ENCODE results near the gene HHEX.
A peak's percentile ranks its signal among the peaks of the same experiment; 100 is the strongest.

The HHEX gene

GRCh38 chr10:92681306-92681834, 8.4 kb upstream of the HHEX start:
- no peak for TF ChIP-seq EZH2phosphoT487 (IDR thresholded peaks at IDR 0.05; ENCODE audit: low read length)
- TF ChIP-seq, protein P1, sequence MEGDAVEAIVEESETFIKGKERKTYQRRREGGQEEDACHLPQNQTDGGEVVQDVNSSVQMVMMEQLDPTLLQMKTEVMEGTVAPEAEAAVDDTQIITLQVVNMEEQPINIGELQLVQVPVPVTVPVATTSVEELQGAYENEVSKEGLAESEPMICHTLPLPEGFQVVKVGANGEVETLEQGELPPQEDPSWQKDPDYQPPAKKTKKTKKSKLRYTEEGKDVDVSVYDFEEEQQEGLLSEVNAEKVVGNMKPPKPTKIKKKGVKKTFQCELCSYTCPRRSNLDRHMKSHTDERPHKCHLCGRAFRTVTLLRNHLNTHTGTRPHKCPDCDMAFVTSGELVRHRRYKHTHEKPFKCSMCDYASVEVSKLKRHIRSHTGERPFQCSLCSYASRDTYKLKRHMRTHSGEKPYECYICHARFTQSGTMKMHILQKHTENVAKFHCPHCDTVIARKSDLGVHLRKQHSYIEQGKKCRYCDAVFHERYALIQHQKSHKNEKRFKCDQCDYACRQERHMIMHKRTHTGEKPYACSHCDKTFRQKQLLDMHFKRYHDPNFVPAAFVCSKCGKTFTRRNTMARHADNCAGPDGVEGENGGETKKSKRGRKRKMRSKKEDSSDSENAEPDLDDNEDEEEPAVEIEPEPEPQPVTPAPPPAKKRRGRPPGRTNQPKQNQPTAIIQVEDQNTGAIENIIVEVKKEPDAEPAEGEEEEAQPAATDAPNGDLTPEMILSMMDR (IDR thresholded peaks at IDR 0.05; ENCODE audit: low read length) = no peak
- TF ChIP-seq EZH2 (optimal IDR thresholded peaks at IDR 0.05; ENCODE audit: low read depth, low read length) = no peak
- Histone ChIP-seq H3F3A (ENCODE audit: insufficient read depth, low read length) (no peaks in the 10 kb centered on the region), H3K9ac (ENCODE audit: low read length) (no peak overlapping the region), H3K4me3 (ENCODE audit: low read length) (no peak overlapping the region), H3K27ac (ENCODE audit: low read length) (no peak overlapping the region), H2AFZ (ENCODE audit: low read length) (no peak overlapping the region), H3K27me3 (replicated peaks; ENCODE audit: insufficient read depth, low read length) (no peaks in the 10 kb centered on the region), H3K9me3 (replicated peaks; ENCODE audit: insufficient read depth, low read length) (no peaks in the 10 kb centered on the region), H3K4me2 (ENCODE audit: low read depth, low read length) (no peak overlapping the region), H4K20me1 (ENCODE audit: insufficient read depth, low read length) (no peaks in the 10 kb centered on the region), H3K9me2 (replicated peaks; ENCODE audit: insufficient read depth, low read length) (no peaks in the 10 kb centered on the region), H3K36me3 (replicated peaks; ENCODE audit: insufficient read depth, low read length) (no peaks in the 10 kb centered on the region), H3K79me2 (ENCODE audit: low read length) (no peaks in the 10 kb centered on the region), H3K4me1 (ENCODE audit: low read length) (no peaks in the 10 kb centered on the region)
- DNase-seq = no peak

DNA sequence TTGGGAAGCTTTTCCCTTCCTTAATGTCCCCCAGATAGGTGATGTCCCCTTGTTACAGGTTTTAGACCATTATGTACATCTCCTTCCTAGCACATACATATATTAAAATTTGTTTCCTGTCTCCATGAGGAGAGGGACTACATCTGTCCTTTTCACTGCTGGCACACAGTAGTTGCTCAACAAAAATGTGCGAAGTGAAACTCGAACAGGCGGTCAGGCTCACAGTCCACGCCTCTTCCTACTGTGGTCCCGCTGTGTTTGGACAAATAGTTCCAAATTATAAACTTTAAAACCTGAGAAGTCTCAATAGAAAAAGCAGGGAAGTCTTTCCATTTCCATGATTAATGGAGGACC, 1.2 kb upstream of the HHEX start:
- no peak for DNase-seq
- TF ChIP-seq EZH2phosphoT487 (IDR thresholded peaks at IDR 0.05; ENCODE audit: low read length) = no peak
- no peak for TF ChIP-seq EZH2 (optimal IDR thresholded peaks at IDR 0.05; ENCODE audit: low read depth, low read length)
- TF ChIP-seq, protein P1 (IDR thresholded peaks at IDR 0.05; ENCODE audit: low read length) = no peak
- Histone ChIP-seq H3K4me1 (ENCODE audit: low read length) (no peaks in the 10 kb centered on the region), H3K4me2 (ENCODE audit: low read depth, low read length) (peak overlapping the region; percentile 45; the same call in 1 of the 2 replicates), H2AFZ (ENCODE audit: low read length) (peak overlapping the region; percentile 52; the same call in 1 of the 2 replicates), H4K20me1 (ENCODE audit: insufficient read depth, low read length) (no peaks in the 10 kb centered on the region), H3K9ac (ENCODE audit: low read length) (no peak overlapping the region), H3K79me2 (ENCODE audit: low read length) (no peaks in the 10 kb centered on the region), H3K27ac (ENCODE audit: low read length) (no peak overlapping the region), H3K27me3 (replicated peaks; ENCODE audit: insufficient read depth, low read length) (peaks cover 39% of the 10 kb centered on the region), H3K9me2 (replicated peaks; ENCODE audit: insufficient read depth, low read length) (no peaks in the 10 kb centered on the region), H3K4me3 (ENCODE audit: low read length) (no peak overlapping the region), H3K36me3 (replicated peaks; ENCODE audit: insufficient read depth, low read length) (no peaks in the 10 kb centered on the region), H3F3A (ENCODE audit: insufficient read depth, low read length) (no peaks in the 10 kb centered on the region), H3K9me3 (replicated peaks; ENCODE audit: insufficient read depth, low read length) (no peaks in the 10 kb centered on the region)

DNA sequence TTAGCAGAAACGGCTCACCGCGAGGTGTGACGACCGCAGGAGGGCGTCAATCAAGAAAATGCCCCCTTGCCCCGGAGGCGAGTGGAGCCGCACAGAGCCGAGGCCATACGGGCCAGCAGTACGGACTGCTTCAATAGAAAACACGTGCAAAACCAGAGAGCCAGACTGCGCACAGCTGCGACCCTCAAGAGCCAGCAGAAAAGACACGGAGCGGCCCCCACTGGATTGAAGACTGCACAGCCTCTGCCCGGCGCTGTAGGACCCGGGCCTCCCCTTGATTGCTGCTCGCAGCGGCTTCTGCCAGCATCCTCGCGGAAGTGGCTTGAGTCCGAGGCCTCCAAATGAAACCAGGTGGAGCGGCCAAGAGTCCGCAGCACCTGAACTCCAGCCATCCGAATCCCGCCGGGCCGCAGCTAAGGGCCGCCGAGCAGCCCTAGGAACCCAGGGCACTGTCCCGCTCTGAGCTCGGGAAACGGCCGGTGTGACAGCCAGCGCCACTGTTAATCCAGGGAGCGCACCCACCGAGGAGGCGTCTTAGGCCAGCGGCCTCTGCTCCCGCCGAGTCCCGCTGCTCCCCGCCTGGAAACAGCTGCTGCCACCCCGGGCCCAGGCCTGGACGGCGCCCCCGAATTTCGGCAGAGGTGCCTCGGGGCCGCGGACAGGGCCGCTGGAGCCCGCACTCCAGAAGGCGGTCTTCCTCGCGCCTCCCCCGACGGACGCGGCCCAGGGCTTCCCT, 660 bp upstream of the HHEX start:
- TF ChIP-seq, protein P1 (IDR thresholded peaks at IDR 0.05; ENCODE audit: low read length) = no peak
- TF ChIP-seq EZH2 (optimal IDR thresholded peaks at IDR 0.05; ENCODE audit: low read depth, low read length) = no peak
- TF ChIP-seq EZH2phosphoT487 (IDR thresholded peaks at IDR 0.05; ENCODE audit: low read length) = no peak
- Histone ChIP-seq H3K9ac (ENCODE audit: low read length) (no peak overlapping the region), H4K20me1 (ENCODE audit: insufficient read depth, low read length) (no peaks in the 10 kb centered on the region), H3K27me3 (replicated peaks; ENCODE audit: insufficient read depth, low read length) (peaks cover 45% of the 10 kb centered on the region), H3K79me2 (ENCODE audit: low read length) (no peaks in the 10 kb centered on the region), H3K27ac (ENCODE audit: low read length) (no peak overlapping the region), H3F3A (ENCODE audit: insufficient read depth, low read length) (no peaks in the 10 kb centered on the region), H3K4me1 (ENCODE audit: low read length) (no peaks in the 10 kb centered on the region), H3K9me3 (replicated peaks; ENCODE audit: insufficient read depth, low read length) (no peaks in the 10 kb centered on the region), H3K9me2 (replicated peaks; ENCODE audit: insufficient read depth, low read length) (no peaks in the 10 kb centered on the region), H3K4me3 (ENCODE audit: low read length) (peak overlapping the region; percentile 56), H2AFZ (ENCODE audit: low read length) (peak overlapping the region; percentile 52; the same call in 1 of the 2 replicates), H3K36me3 (replicated peaks; ENCODE audit: insufficient read depth, low read length) (no peaks in the 10 kb centered on the region), H3K4me2 (ENCODE audit: low read depth, low read length) (peak overlapping the region; percentile 45)
- no peak for DNase-seq

Data from MM.1S (cell line).